Measurements from ENCODE around the gene SH3TC1. TPM values are rescaled to one million over a fixed set of nuclear protein-coding genes. Genes with fewer than 3 reads are reported as not detected.

The SH3TC1 gene
- total and polyA plus RNA-seq, 2 of the 8 experiments (the other 6 are each of a cell fraction or from before 2014, with no cell fraction given) = 0.15 TPM; not detected in 1

GRCh38 chr4:8227771-8228318 lies 28.8 kb downstream of the SH3TC1 start (continued):
- TF ChIP-seq NRF1 (IDR thresholded peaks at IDR 0.05; ENCODE audit: low read depth, low read length) = no peak
- no peak for TF ChIP-seq MAX (IDR thresholded peaks at IDR 0.05)
